ENCODE measurements around the gene SPDEF. TPM values are rescaled to one million over a fixed set of nuclear protein-coding genes. Genes with fewer than 3 reads are reported as not detected.

Gene SPDEF
- total RNA-seq, 1 donor from 2014 or later = not detected

GRCh38 chr6:34517461-34517881, 38.7 kb downstream of the SPDEF start:
- H3K36me3 ChIP-seq (ENCODE audit: control insufficient read depth, insufficient read depth, low read length) = no peaks in the 10 kb centered on the region
- TF ChIP-seq CTCF (IDR thresholded peaks at IDR 0.05; ENCODE audit: insufficient read depth, low read length, poor library complexity, severe bottlenecking) = no peak
- H3K27me3 ChIP-seq (ENCODE audit: control insufficient read depth, insufficient read depth, low read length) = peaks cover 27% of the 10 kb centered on the region
- no peak overlapping the region for H3K4me3 ChIP-seq (ENCODE audit: low read depth, low read length)
- DNase-seq (ENCODE audit: low read depth) = no peak

GRCh38 chr6:34516391-34517324, 39.5 kb downstream of the SPDEF start:
- no peak for DNase-seq (ENCODE audit: low read depth)
- Histone ChIP-seq H3K36me3 (ENCODE audit: control insufficient read depth, insufficient read depth, low read length) (no peaks in the 10 kb centered on the region), H3K4me3 (ENCODE audit: low read depth, low read length) (no peak overlapping the region), H3K27me3 (ENCODE audit: control insufficient read depth, insufficient read depth, low read length) (peaks cover 27% of the 10 kb centered on the region)
- no peak for TF ChIP-seq CTCF (IDR thresholded peaks at IDR 0.05; ENCODE audit: insufficient read depth, low read length, poor library complexity, severe bottlenecking)

- H3K36me3 ChIP-seq (ENCODE audit: control insufficient read depth, insufficient read depth, low read length) = no peaks in the 10 kb centered on the region
- no peak overlapping the region for H3K4me3 ChIP-seq (ENCODE audit: low read depth, low read length)
- no peak for DNase-seq (ENCODE audit: low read depth)
- H3K27me3 ChIP-seq (ENCODE audit: control insufficient read depth, insufficient read depth, low read length) = peaks cover 27% of the 10 kb centered on the region
- no peak for TF ChIP-seq CTCF (IDR thresholded peaks at IDR 0.05; ENCODE audit: insufficient read depth, low read length, poor library complexity, severe bottlenecking)
Measured at GRCh38 chr6:34515473-34516387, 40.4 kb downstream of the SPDEF start.

- TF ChIP-seq CTCF (IDR thresholded peaks at IDR 0.05; ENCODE audit: insufficient read depth, low read length, poor library complexity, severe bottlenecking) = peak; percentile 60
- no peak overlapping the region for H3K4me3 ChIP-seq (ENCODE audit: low read depth, low read length)
Measured at GRCh38 chr6:34514593-34515472, 41.3 kb downstream of the SPDEF start.

GRCh38 chr6:34514112-34514511, 42.0 kb downstream of the SPDEF start:
- TF ChIP-seq CTCF (IDR thresholded peaks at IDR 0.05; ENCODE audit: insufficient read depth, low read length, poor library complexity, severe bottlenecking) = no peak
- Histone ChIP-seq H3K4me3 (ENCODE audit: low read depth, low read length) (no peak overlapping the region), H3K27me3 (ENCODE audit: control insufficient read depth, insufficient read depth, low read length) (peaks cover 24% of the 10 kb centered on the region), H3K36me3 (ENCODE audit: control insufficient read depth, insufficient read depth, low read length) (no peaks in the 10 kb centered on the region)
- no peak for DNase-seq (ENCODE audit: low read depth)

More at GRCh38 chr6:34514593-34515472, 41.3 kb downstream of the SPDEF start:
- Histone ChIP-seq H3K36me3 (ENCODE audit: control insufficient read depth, insufficient read depth, low read length) (no peaks in the 10 kb centered on the region), H3K27me3 (ENCODE audit: control insufficient read depth, insufficient read depth, low read length) (peaks cover 24% of the 10 kb centered on the region)
- DNase-seq (ENCODE audit: low read depth) = no peak
